Sigmoid colon (tissue), 4 donors: Measurements from ENCODE around the gene CSF1R.

ENCODE experiments used
- CTCF ChIP-seq, 4 experiments: fragments of 450-650 bp in 3 of 4; fragments of 200-600 bp in 1 of 4; IDR thresholded peaks; one replicate each; pipeline ENCODE4 v1.5.1; 2016 to 2019; ENCODE audit warnings: antibody characterized with exemption in 4 of 4, mild to moderate bottlenecking in 3 of 4, moderate library complexity in 2 of 4
- EP300 ChIP-seq, 4 donors: sonication (generic); formaldehyde crosslinking; IDR thresholded peaks; one replicate each; pipeline ENCODE4 v1.6.1; 2017; ENCODE audit warnings: antibody characterized with exemption in 4 of 4
- POLR2A ChIP-seq, 2 donors: fragments of 450-650 bp; IDR thresholded peaks; one replicate each; pipeline ENCODE4 v1.6.1; 2016; ENCODE audit warnings: antibody characterized with exemption in 2 of 2, mild to moderate bottlenecking in 2 of 2, moderate library complexity in 2 of 2
- POLR2AphosphoS5 ChIP-seq, 4 donors: sonication (generic); formaldehyde crosslinking; IDR thresholded peaks; one replicate each; pipeline ENCODE4 v1.6.1; 2017; ENCODE audit warnings: antibody characterized with exemption in 4 of 4

GRCh38 chr5:150006318-150006717 lies 80.0 kb downstream of the CSF1R start:
- no peak for TF ChIP-seq CTCF (IDR thresholded peaks at IDR 0.05)
- TF ChIP-seq POLR2A (IDR thresholded peaks at IDR 0.05) = no peak
- no peak for TF ChIP-seq POLR2AphosphoS5 (IDR thresholded peaks at IDR 0.05)
- TF ChIP-seq EP300 (IDR thresholded peaks at IDR 0.05) = no peak
